Sigmoid colon (tissue), 3 donors: ENCODE data around the gene SERPINB11.

Experiments
- CTCF ChIP-seq, 4 experiments: fragments of 450-650 bp in 3 of 4; fragments of 200-600 bp in 1 of 4; IDR thresholded peaks; one replicate each; pipeline ENCODE4 v1.5.1; 2016 to 2019; ENCODE audit warnings: antibody characterized with exemption in 4 of 4, mild to moderate bottlenecking in 3 of 4, moderate library complexity in 2 of 4
- POLR2A ChIP-seq, 2 donors: fragments of 450-650 bp; IDR thresholded peaks; one replicate each; pipeline ENCODE4 v1.6.1; 2016; ENCODE audit warnings: antibody characterized with exemption in 2 of 2, mild to moderate bottlenecking in 2 of 2, moderate library complexity in 2 of 2

- TF ChIP-seq CTCF (IDR thresholded peaks at IDR 0.05): no peak
- TF ChIP-seq POLR2A (IDR thresholded peaks at IDR 0.05): no peak
These were observed 13.7 kb upstream of the SERPINB11 start for GRCh38 chr18:63689064-63689463.
